Measurements from ENCODE around the gene LRRK1. TPM values are rescaled to one million over a fixed set of nuclear protein-coding genes. Genes with fewer than 3 reads are reported as not detected.

Gene LRRK1
- total RNA-seq, 1 donor = 5.5 TPM

GRCh38 chr15:100986158-100986896 is 67.2 kb downstream of the LRRK1 start:
- Histone ChIP-seq H3K4me3 (ENCODE audit: low read length) (no peak overlapping the region), H3K9me3 (ENCODE audit: low read depth, low read length) (no peaks in the 10 kb centered on the region)

GRCh38 chr15:100987143-100987542 is 68.0 kb downstream of the LRRK1 start:
- Histone ChIP-seq H3K9me3 (ENCODE audit: low read depth, low read length) (no peaks in the 10 kb centered on the region), H3K4me1 (ENCODE audit: insufficient read depth, low read length) (no peaks in the 10 kb centered on the region)

More at GRCh38 chr15:100986158-100986896, 67.2 kb downstream of the LRRK1 start:
- Histone ChIP-seq H3K4me1 (ENCODE audit: insufficient read depth, low read length) (no peaks in the 10 kb centered on the region), H3K27me3 (ENCODE audit: insufficient read depth, low read length) (no peaks in the 10 kb centered on the region)

GRCh38 chr15:100988297-100988696 is 69.1 kb downstream of the LRRK1 start:
- H3K4me3 ChIP-seq (ENCODE audit: low read length) = no peak overlapping the region
- H3K4me1 ChIP-seq (ENCODE audit: insufficient read depth, low read length) = no peaks in the 10 kb centered on the region
- no peaks in the 10 kb centered on the region for H3K9me3 ChIP-seq (ENCODE audit: low read depth, low read length)
- H3K27me3 ChIP-seq (ENCODE audit: insufficient read depth, low read length) = no peaks in the 10 kb centered on the region

More at GRCh38 chr15:100987143-100987542, 68.0 kb downstream of the LRRK1 start:
- no peak overlapping the region for H3K4me3 ChIP-seq (ENCODE audit: low read length)
- H3K27me3 ChIP-seq (ENCODE audit: insufficient read depth, low read length) = no peaks in the 10 kb centered on the region

- Histone ChIP-seq H3K27me3 (ENCODE audit: insufficient read depth, low read length) (no peaks in the 10 kb centered on the region), H3K9me3 (ENCODE audit: low read depth, low read length) (no peaks in the 10 kb centered on the region), H3K4me3 (ENCODE audit: low read length) (no peak overlapping the region)
Observed at GRCh38 chr15:100988857-100989256, 69.7 kb downstream of the LRRK1 start.

GRCh38 chr15:100994597-100995446 is 75.7 kb downstream of the LRRK1 start:
- Histone ChIP-seq H3K4me3 (ENCODE audit: low read length) (no peak overlapping the region), H3K4me1 (ENCODE audit: insufficient read depth, low read length) (peaks cover 4% of the 10 kb centered on the region), H3K27me3 (ENCODE audit: insufficient read depth, low read length) (no peaks in the 10 kb centered on the region), H3K9me3 (ENCODE audit: low read depth, low read length) (no peaks in the 10 kb centered on the region)

More at GRCh38 chr15:100988857-100989256, 69.7 kb downstream of the LRRK1 start:
- H3K4me1 ChIP-seq (ENCODE audit: insufficient read depth, low read length) = no peaks in the 10 kb centered on the region

GRCh38 chr15:100995471-100996430 is 76.6 kb downstream of the LRRK1 start:
- peaks cover 4% of the 10 kb centered on the region for H3K4me1 ChIP-seq (ENCODE audit: insufficient read depth, low read length)
- no peaks in the 10 kb centered on the region for H3K27me3 ChIP-seq (ENCODE audit: insufficient read depth, low read length)
- H3K4me3 ChIP-seq (ENCODE audit: low read length) = no peak overlapping the region
- H3K9me3 ChIP-seq (ENCODE audit: low read depth, low read length) = no peaks in the 10 kb centered on the region

GRCh38 chr15:100997442-100997841 is 78.3 kb downstream of the LRRK1 start:
- H3K9me3 ChIP-seq (ENCODE audit: low read depth, low read length) = no peaks in the 10 kb centered on the region
- H3K4me3 ChIP-seq (ENCODE audit: low read length) = no peak overlapping the region
- peaks cover 4% of the 10 kb centered on the region for H3K4me1 ChIP-seq (ENCODE audit: insufficient read depth, low read length)
- no peaks in the 10 kb centered on the region for H3K27me3 ChIP-seq (ENCODE audit: insufficient read depth, low read length)

- peaks cover 11% of the 10 kb centered on the region for H3K4me1 ChIP-seq (ENCODE audit: insufficient read depth, low read length)
- no peaks in the 10 kb centered on the region for H3K9me3 ChIP-seq (ENCODE audit: low read depth, low read length)
- H3K4me3 ChIP-seq (ENCODE audit: low read length) = no peak overlapping the region
- no peaks in the 10 kb centered on the region for H3K27me3 ChIP-seq (ENCODE audit: insufficient read depth, low read length)
Observed at GRCh38 chr15:100998630-100999029, 79.5 kb downstream of the LRRK1 start.

- Histone ChIP-seq H3K27me3 (ENCODE audit: insufficient read depth, low read length) (no peaks in the 10 kb centered on the region), H3K4me3 (ENCODE audit: low read length) (no peak overlapping the region), H3K4me1 (ENCODE audit: insufficient read depth, low read length) (peaks cover 9% of the 10 kb centered on the region), H3K9me3 (ENCODE audit: low read depth, low read length) (no peaks in the 10 kb centered on the region)
Observed at GRCh38 chr15:100999369-100999768, 80.2 kb downstream of the LRRK1 start.

- H3K4me3 ChIP-seq (ENCODE audit: low read length) = no peak overlapping the region
- no peaks in the 10 kb centered on the region for H3K27me3 ChIP-seq (ENCODE audit: insufficient read depth, low read length)
- no peaks in the 10 kb centered on the region for H3K9me3 ChIP-seq (ENCODE audit: low read depth, low read length)
- peaks cover 7% of the 10 kb centered on the region for H3K4me1 ChIP-seq (ENCODE audit: insufficient read depth, low read length)
Observed at GRCh38 chr15:101000271-101000681, 81.1 kb downstream of the LRRK1 start.

- H3K4me1 ChIP-seq (ENCODE audit: insufficient read depth, low read length) = peaks cover 7% of the 10 kb centered on the region
- H3K4me3 ChIP-seq (ENCODE audit: low read length) = no peak overlapping the region
- H3K9me3 ChIP-seq (ENCODE audit: low read depth, low read length) = no peaks in the 10 kb centered on the region
- no peaks in the 10 kb centered on the region for H3K27me3 ChIP-seq (ENCODE audit: insufficient read depth, low read length)
Observed at GRCh38 chr15:101001056-101001455, 81.9 kb downstream of the LRRK1 start.

- H3K27me3 ChIP-seq (ENCODE audit: insufficient read depth, low read length) = no peaks in the 10 kb centered on the region
- H3K9me3 ChIP-seq (ENCODE audit: low read depth, low read length) = no peaks in the 10 kb centered on the region
- H3K4me1 ChIP-seq (ENCODE audit: insufficient read depth, low read length) = peaks cover 7% of the 10 kb centered on the region
- H3K4me3 ChIP-seq (ENCODE audit: low read length) = no peak overlapping the region
Observed at GRCh38 chr15:101001796-101002195, 82.6 kb downstream of the LRRK1 start.

GRCh38 chr15:101003081-101003480 is 83.9 kb downstream of the LRRK1 start:
- Histone ChIP-seq H3K27me3 (ENCODE audit: insufficient read depth, low read length) (no peaks in the 10 kb centered on the region), H3K4me3 (ENCODE audit: low read length) (no peak overlapping the region), H3K4me1 (ENCODE audit: insufficient read depth, low read length) (peaks cover 20% of the 10 kb centered on the region), H3K9me3 (ENCODE audit: low read depth, low read length) (no peaks in the 10 kb centered on the region)

- peaks cover 26% of the 10 kb centered on the region for H3K4me1 ChIP-seq (ENCODE audit: insufficient read depth, low read length)
- no peak overlapping the region for H3K4me3 ChIP-seq (ENCODE audit: low read length)
- no peaks in the 10 kb centered on the region for H3K27me3 ChIP-seq (ENCODE audit: insufficient read depth, low read length)
- H3K9me3 ChIP-seq (ENCODE audit: low read depth, low read length) = no peaks in the 10 kb centered on the region
Observed at GRCh38 chr15:101003706-101004105, 84.5 kb downstream of the LRRK1 start.
